NB4 (cell line): ENCODE results near the gene FRYL.

Source experiments
- CTCF ChIP-seq: IDR thresholded peaks from one replicate; pipeline ENCODE4 v1.5.1; 2012; ENCODE audit warnings: low read depth, low read length
- MYC ChIP-seq: IDR thresholded peaks from 2 replicates; pipeline ENCODE4 v1.6.1; 2011; ENCODE audit warnings: low read depth, low read length
- POLR2A ChIP-seq: IDR thresholded peaks from 2 replicates; pipeline ENCODE4 v1.6.1; 2011; ENCODE audit warnings: mild to moderate bottlenecking; ENCODE audit not compliant: insufficient read length; ENCODE audit errors: extremely low read depth
- TF ChIP-seq, protein P1 (sequence below): IDR thresholded peaks from 2 replicates; pipeline ENCODE4 v1.6.1; 2011; ENCODE audit warnings: low read depth, low read length

DNA sequence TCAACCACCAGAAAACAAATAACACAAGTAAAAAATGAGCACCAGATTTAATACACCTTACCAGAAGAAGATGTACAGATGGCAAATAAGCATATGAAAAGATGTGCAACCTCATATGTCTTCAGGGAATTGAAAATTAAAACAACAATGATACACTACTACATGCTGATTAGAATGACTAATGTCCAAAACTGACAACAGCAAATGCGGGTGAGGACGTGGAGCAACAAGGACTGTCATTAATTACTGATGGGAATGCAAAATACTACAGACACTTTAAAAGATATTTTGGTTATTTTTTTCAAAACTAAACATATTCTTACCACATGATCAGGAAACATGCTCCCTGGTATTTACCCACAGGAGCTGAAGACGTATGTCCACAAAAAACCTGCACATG is 140.3 kb downstream of the FRYL start:
- no peak for TF ChIP-seq CTCF
- TF ChIP-seq, protein P1, sequence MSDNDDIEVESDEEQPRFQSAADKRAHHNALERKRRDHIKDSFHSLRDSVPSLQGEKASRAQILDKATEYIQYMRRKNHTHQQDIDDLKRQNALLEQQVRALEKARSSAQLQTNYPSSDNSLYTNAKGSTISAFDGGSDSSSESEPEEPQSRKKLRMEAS, result no peak
- TF ChIP-seq POLR2A, result no peak
- no peak for TF ChIP-seq MYC
